ENCODE data around the gene BMI1. TPM values are rescaled to one million over a fixed set of nuclear protein-coding genes. Genes with fewer than 3 reads are reported as not detected.

The BMI1 gene
- total RNA-seq, 1 experiment from 2014 or later, result 6.8 TPM

GRCh38 chr10:22278441-22278782 lies 42.5 kb upstream of the BMI1 start:
- no peaks in the 10 kb centered on the region for H3K36me3 Mint-ChIP-seq (ENCODE audit: insufficient read depth in 1 of 3, low read depth in 3 of 3)
- no peaks in the 10 kb centered on the region for H4K20me1 ChIP-seq (ENCODE audit: control insufficient read depth, insufficient read depth, insufficient read length)
- no peak overlapping the region for H3K4ac ChIP-seq (ENCODE audit: low read depth, low read length)
- no peak overlapping the region for H3K56ac ChIP-seq (ENCODE audit: insufficient read length, low read depth, low read length)
- no peak overlapping the region for H2BK15ac ChIP-seq (ENCODE audit: low read depth, low read length)
- no peak overlapping the region for H4K91ac ChIP-seq (ENCODE audit: insufficient read length, low read depth, low read length)
- H4K5ac ChIP-seq (ENCODE audit: insufficient read length, low read depth, low read length), result no peak overlapping the region
- peaks cover 28 to 30% of the 10 kb centered on the region in 2 experiments for H3K4me1 Mint-ChIP-seq
- H3K9me3 Mint-ChIP-seq, result no peaks in the 10 kb centered on the region
- no peak for DNase-seq
- WGBS (ENCODE audit: extremely low coverage, insufficient read length, low lambda C conversion rate), result no CpG with 5 or more reads among the region's 4 CpGs
- peaks cover 9% of the 10 kb centered on the region for H3K27me3 Mint-ChIP-seq (ENCODE audit: low read depth)
- no peak overlapping the region for H3K4me2 ChIP-seq (ENCODE audit: insufficient read depth, insufficient read length, low read length)
- no peaks in the 10 kb centered on the region for H3K79me1 ChIP-seq (ENCODE audit: insufficient read depth, low read depth, low read length, poor library complexity, severe bottlenecking)
- no peaks in the 10 kb centered on the region for H3K79me2 ChIP-seq (ENCODE audit: insufficient read depth, low read length)
- no peak overlapping the region for H3K27ac ChIP-seq (ENCODE audit: insufficient read length, low read depth, low read length)
- no peak overlapping the region for H2BK12ac ChIP-seq (ENCODE audit: insufficient read length, low read depth, low read length)
- H3K23me2 ChIP-seq (ENCODE audit: insufficient read length, low read depth, low read length, poor library complexity, severe bottlenecking), result no peaks in the 10 kb centered on the region
- H3K18ac ChIP-seq (ENCODE audit: insufficient read length, low read depth, low read length), result no peak overlapping the region
- no peak overlapping the region for H2BK20ac ChIP-seq (ENCODE audit: low read depth, low read length, poor library complexity, severe bottlenecking)
- H3K9ac ChIP-seq (ENCODE audit: extremely low read depth, insufficient read length, low read length), result no peak overlapping the region
- peaks cover 13% of the 10 kb centered on the region; the same call in 1 of the 2 replicates for H3K4me1 ChIP-seq (ENCODE audit: insufficient read depth, low read length)
- H3K4me3 Mint-ChIP-seq, result no peak overlapping the region
- no peak overlapping the region for H2AFZ ChIP-seq (ENCODE audit: low read length)
- H4K8ac ChIP-seq (replicated peaks; ENCODE audit: insufficient read length, low read depth, low read length), result no peak overlapping the region
- no peak overlapping the region for H2AK5ac ChIP-seq (ENCODE audit: insufficient read length, low read length)
- no peaks in the 10 kb centered on the region for H3K27me3 ChIP-seq (ENCODE audit: insufficient read depth, low read length)
- no peak overlapping the region for H3K23ac ChIP-seq (ENCODE audit: insufficient read length, low read depth, low read length)
- no peak overlapping the region for H2BK5ac ChIP-seq (ENCODE audit: insufficient read length, low read length)
- H3K27ac Mint-ChIP-seq, result no peak overlapping the region; a peak in 1 of 7 replicates
- no peak overlapping the region for H2BK120ac ChIP-seq (ENCODE audit: low read depth, low read length, poor library complexity, severe bottlenecking)
- H3K14ac ChIP-seq (ENCODE audit: insufficient read depth, low read length), result no peak overlapping the region
- TF ChIP-seq CTCF (conservative IDR thresholded peaks at IDR 0.05), result no peak
- H3T11ph ChIP-seq (ENCODE audit: low read length), result no peak overlapping the region
- H3K9me3 ChIP-seq (ENCODE audit: control insufficient read depth, low read depth, low read length), result no peaks in the 10 kb centered on the region
